Tibial nerve (tissue), 3 donors: Measurements from ENCODE around the gene LPCAT3.

Source experiments
- POLR2A ChIP-seq, 2 donors: fragments of 450-650 bp; IDR thresholded peaks; one replicate each; pipeline ENCODE4 v1.6.1; 2017; ENCODE audit warnings: antibody characterized with exemption in 2 of 2, mild to moderate bottlenecking in 2 of 2, moderate library complexity in 2 of 2
- TF ChIP-seq, protein P1 (sequence below), 5 experiments: fragments of 200-600 bp in 3 of 5; fragments of 450-650 bp in 2 of 5; sonication (generic) in 3 of 5; IDR thresholded peaks; one replicate each; pipeline ENCODE4 v1.5.1; 2016 to 2019; ENCODE audit warnings: antibody characterized with exemption in 5 of 5, mild to moderate bottlenecking in 3 of 5, moderate library complexity in 2 of 5

DNA sequence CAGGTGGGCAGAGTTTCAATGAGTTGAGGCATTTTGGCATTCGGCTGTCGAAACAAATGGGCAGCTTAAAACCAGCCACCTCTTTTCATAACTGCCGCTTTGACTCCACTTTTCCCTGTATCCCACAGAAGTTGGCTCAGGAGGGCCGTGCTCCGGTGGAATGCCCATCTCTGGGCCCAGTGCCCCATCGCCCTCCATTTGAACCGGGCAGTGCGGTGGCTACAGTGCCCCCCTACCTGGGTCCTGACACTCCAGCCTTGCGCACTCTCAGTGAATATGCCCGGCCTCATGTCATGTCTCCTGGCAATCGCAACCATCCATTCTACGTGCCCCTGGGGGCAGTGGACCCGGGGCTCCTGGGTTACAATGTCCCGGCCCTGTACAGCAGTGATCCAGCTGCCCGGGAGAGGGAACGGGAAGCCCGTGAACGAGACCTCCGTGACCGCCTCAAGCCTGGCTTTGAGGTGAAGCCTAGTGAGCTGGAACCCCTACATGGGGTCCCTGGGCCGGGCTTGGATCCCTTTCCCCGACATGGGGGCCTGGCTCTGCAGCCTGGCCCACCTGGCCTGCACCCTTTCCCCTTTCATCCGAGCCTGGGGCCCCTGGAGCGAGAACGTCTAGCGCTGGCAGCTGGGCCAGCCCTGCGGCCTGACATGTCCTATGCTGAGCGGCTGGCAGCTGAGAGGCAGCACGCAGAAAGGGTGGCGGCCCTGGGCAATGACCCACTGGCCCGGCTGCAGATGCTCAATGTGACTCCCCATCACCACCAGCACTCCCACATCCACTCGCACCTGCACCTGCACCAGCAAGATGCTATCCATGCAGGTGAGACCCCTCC, 79.7 kb downstream of the LPCAT3 start:
- TF ChIP-seq, protein P1, sequence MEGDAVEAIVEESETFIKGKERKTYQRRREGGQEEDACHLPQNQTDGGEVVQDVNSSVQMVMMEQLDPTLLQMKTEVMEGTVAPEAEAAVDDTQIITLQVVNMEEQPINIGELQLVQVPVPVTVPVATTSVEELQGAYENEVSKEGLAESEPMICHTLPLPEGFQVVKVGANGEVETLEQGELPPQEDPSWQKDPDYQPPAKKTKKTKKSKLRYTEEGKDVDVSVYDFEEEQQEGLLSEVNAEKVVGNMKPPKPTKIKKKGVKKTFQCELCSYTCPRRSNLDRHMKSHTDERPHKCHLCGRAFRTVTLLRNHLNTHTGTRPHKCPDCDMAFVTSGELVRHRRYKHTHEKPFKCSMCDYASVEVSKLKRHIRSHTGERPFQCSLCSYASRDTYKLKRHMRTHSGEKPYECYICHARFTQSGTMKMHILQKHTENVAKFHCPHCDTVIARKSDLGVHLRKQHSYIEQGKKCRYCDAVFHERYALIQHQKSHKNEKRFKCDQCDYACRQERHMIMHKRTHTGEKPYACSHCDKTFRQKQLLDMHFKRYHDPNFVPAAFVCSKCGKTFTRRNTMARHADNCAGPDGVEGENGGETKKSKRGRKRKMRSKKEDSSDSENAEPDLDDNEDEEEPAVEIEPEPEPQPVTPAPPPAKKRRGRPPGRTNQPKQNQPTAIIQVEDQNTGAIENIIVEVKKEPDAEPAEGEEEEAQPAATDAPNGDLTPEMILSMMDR (IDR thresholded peaks at IDR 0.05): no peak
- TF ChIP-seq POLR2A (IDR thresholded peaks at IDR 0.05): no peak
